ENCODE results near the gene PTTG1.

PTTG1 gene

GRCh38 chr5:160467555-160468362 lies 46.1 kb downstream of the PTTG1 start:
- H3K4me3 ChIP-seq (ENCODE audit: low read depth, low read length) = peak overlapping the region; percentile 9
- DNase-seq (ENCODE audit: low read depth) = peak; percentile 29

DNA sequence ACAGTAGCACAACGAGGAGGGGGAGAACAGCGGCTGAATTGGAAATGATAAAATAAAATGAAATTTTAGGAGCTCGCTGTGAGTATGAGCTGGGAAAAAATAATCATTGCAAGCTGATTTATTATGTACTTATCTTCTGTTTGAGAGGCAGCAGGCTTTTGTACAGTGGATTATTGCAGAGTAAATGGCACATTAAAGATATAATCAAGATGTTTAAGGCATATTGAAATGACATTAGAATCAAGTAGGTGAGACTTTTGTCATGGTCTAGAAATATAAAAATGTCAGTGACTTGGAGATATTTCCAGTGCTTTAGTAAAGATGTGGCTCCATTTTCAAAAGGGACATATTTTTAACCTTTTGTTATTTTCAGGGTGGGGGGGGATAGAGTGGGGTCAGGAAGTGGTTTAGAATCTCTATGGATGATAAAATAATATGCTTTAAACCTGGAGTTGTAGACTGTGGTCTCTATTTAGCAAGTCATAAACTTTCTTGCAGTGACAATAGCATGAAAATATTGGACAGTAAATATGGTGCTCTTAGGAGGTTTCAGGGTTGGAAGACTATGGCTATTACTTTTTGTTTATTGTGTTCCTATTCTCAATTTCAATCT lies 46.8 kb downstream of the PTTG1 start:
- no peak overlapping the region for H3K4me3 ChIP-seq (ENCODE audit: low read depth, low read length)
- no peak for DNase-seq (ENCODE audit: low read depth)

DNA sequence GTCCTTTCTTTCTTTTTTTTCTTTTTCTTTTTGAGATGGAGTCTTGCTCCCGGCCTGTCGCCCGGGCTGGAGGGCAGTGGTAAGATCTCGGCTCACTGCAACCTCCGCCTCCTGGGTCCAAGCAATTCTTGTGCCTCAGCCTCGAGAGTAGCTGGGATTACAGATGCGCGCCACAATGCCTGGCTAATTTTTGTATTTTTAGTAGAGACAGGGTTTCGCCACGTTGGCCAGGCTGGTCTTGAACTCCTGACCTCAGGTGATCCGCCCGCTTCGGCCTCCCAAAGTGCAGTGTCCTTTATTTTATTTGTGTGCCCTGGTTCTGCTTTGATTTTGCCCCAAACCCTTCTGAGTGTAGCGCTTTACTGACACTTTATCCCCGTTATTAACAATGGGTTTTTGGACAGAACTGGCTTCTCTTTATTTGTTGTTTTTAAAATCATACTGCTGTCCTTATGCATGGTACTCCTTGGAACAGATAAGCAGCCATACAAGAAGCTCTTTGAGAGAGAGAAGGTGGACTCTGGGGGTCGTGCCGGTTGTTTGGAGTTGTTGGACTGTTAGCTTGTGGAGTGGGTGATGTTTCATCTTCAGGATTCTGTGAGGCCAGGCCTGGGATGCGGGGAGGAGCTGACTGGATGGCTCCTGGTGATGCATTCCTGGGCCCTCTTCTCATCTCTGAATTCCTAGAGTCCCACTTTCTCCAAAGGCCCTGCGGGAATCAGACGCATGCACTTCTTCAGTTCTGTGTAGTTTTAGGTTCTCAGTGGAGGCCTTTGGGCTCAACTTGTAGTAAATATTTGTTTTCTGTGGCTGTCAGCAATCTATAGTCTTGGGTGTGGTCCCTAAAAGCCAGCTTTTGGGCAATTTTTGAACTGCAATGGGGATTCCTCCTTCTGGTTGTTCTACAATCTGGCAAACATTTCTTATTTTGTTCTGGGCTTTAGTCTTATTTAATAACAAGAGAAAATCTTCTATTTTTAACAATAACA lies 47.8 kb downstream of the PTTG1 start:
- H3K4me3 ChIP-seq (ENCODE audit: low read depth, low read length) = no peak overlapping the region
- DNase-seq (ENCODE audit: low read depth) = no peak

- DNase-seq (ENCODE audit: low read depth) = no peak
- H3K4me3 ChIP-seq (ENCODE audit: low read depth, low read length) = no peak overlapping the region
Measured at GRCh38 chr5:160470437-160471361, 49.0 kb downstream of the PTTG1 start.

- DNase-seq (ENCODE audit: low read depth) = no peak
- no peak overlapping the region for H3K4me3 ChIP-seq (ENCODE audit: low read depth, low read length)
Measured at GRCh38 chr5:160471761-160472160, 50.1 kb downstream of the PTTG1 start.

GRCh38 chr5:160472482-160472881 lies 50.8 kb downstream of the PTTG1 start:
- DNase-seq (ENCODE audit: low read depth) = no peak
- H3K4me3 ChIP-seq (ENCODE audit: low read depth, low read length) = no peak overlapping the region

- DNase-seq (ENCODE audit: low read depth) = no peak
- H3K4me3 ChIP-seq (ENCODE audit: low read depth, low read length) = no peak overlapping the region
Measured at GRCh38 chr5:160473681-160474080, 52.0 kb downstream of the PTTG1 start.

DNA sequence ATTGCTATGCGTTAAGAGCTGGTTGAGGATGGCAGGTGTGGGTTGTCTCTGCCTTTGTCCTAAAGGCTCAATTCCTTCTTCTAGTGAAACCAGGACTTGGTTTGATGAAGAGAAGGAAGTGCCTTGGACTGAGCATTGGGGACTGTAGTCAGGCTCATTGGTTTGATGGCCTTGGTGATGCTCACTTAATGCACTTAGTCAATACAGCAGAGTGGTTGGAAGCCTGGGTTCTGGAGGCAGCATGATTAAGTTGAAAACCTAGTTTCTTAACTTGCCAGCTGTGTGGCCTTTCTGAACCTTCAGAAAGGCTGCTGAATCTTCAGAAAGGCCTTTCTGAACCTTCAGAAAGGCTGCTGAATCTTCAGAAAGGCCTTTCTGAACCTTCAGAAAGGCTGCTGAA lies 52.4 kb downstream of the PTTG1 start:
- H3K4me3 ChIP-seq (ENCODE audit: low read depth, low read length) = no peak overlapping the region
- DNase-seq (ENCODE audit: low read depth) = no peak

DNA sequence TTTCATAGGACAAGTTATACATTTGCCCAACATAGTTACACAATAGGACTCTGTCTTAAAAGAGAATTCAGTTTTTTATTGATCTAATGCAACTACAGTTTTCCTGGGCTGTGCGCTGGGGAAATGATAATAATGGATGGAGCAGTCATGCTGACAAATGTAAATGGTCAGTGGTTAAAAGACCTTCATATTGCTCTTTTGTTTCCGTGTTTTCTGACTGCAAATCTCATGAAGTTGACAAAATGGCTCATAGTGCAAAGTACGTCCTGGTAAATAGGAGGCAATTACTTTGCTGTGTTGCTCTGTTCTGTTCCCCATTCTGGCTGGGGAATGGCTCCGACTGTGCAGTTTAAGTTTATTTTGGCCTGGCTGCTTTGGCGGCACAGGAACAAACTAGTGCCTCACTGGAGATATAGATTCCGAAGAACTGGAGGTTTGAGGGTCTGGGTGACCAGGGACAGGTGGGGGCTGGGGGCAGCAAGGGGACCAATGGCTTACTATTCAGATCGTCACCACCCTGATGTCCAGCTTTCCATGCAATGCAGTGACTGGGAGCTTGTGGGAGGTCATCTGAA lies 54.3 kb downstream of the PTTG1 start:
- no peak overlapping the region for H3K4me3 ChIP-seq (ENCODE audit: low read depth, low read length)
- DNase-seq (ENCODE audit: low read depth) = no peak

DNA sequence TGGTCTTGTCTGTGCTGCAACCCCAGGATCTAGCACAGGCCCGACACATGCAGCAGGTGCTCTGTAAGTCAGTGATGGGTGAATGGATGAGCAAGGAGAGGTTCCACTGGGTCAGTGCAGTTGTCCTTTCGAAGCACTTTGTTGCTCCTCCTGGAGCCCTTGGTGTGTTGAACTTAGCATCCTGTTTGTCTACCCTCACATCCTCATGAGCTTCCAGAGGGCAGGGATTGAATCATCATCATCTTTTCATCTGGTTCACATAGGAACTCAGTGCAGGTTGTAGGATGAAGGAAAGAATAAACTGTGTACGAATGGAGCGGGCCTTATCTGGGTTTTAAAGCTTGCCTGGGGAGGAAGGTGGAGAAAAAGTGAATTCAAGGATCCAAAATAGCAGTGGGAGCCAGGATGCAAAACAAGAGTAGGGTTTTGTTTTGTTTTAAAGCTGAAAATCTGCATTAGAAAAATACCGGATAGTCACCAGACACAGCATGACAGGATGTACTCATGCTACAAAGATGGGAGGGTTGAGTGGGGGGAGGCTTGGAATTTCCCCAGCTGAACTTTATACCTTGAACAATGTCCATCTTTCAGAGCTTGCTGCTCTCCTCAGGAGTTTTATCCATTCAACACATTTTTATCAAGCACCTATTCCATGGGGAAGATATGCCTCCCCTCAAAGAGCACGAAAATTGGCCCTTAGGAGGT lies 55.8 kb downstream of the PTTG1 start:
- H3K4me3 ChIP-seq (ENCODE audit: low read depth, low read length) = no peak overlapping the region
- DNase-seq (ENCODE audit: low read depth) = no peak

GRCh38 chr5:160478163-160478562 lies 56.5 kb downstream of the PTTG1 start:
- H3K4me3 ChIP-seq (ENCODE audit: low read depth, low read length) = no peak overlapping the region
- no peak for DNase-seq (ENCODE audit: low read depth)
